WTC11 (cell line): Measurements from ENCODE around the gene ZNF609. TPM values are rescaled to one million over a fixed set of nuclear protein-coding genes. Genes with fewer than 3 reads are reported as not detected.

Source experiments
- ATAC-seq: fragments of 200-7000 bp; cut with Tn5 transposase; 2 replicates; pipeline ENCODE4 v1.10.0; 2021; ENCODE audit warnings: mild to moderate bottlenecking, moderate library complexity
- CTCF ChIA-PET: fragments of 300-600 bp; sonication (Branson Sonifier 250); formaldehyde crosslinking; loops from one replicate; lab custom pipeline; 2021; ENCODE audit warnings: antibody characterized with exemption; lab: Charles Lee
- POLR2A ChIA-PET: fragments of 350-600 bp; sonication (Branson Sonifier 250); formaldehyde crosslinking; loops from one replicate; lab custom pipeline; 2021; ENCODE audit warnings: antibody characterized with exemption; lab: Charles Lee
- DNase-seq: peaks from one replicate; pipeline ENCODE4 v3.0.0; 2021; ENCODE audit warnings: low spot score
- H3K27ac Mint-ChIP-seq: 2 replicates; pipeline ENCODE4 v1.8.0; 2021; ENCODE audit warnings: mixed read lengths
- H3K27me3 Mint-ChIP-seq: 2 replicates; pipeline ENCODE4 v1.8.0; 2021; ENCODE audit warnings: low read depth, mild to moderate bottlenecking, moderate library complexity, mixed read lengths
- H3K36me3 Mint-ChIP-seq: 2 replicates; pipeline ENCODE4 v1.8.0; 2021; ENCODE audit warnings: mixed read lengths
- H3K4me1 Mint-ChIP-seq: 2 replicates; pipeline ENCODE4 v1.8.0; 2022; ENCODE audit warnings: mixed read lengths
- H3K4me3 Mint-ChIP-seq: 2 replicates; pipeline ENCODE4 v1.8.0; 2021; ENCODE audit warnings: mild to moderate bottlenecking, moderate library complexity, mixed read lengths
- H3K9me3 Mint-ChIP-seq: 2 replicates; pipeline ENCODE4 v1.8.0; 2021; ENCODE audit warnings: mixed read lengths
- ATF1 ChIP-seq: sonication (generic); formaldehyde crosslinking; IDR thresholded peaks from 2 replicates; pipeline ENCODE4 v1.8.1; 2023; ENCODE audit warnings: mild to moderate bottlenecking, moderate library complexity, missing genetic modification reagents
- CREM ChIP-seq: sonication (generic); formaldehyde crosslinking; IDR thresholded peaks from 2 replicates; pipeline ENCODE4 v1.8.1; 2022; ENCODE audit warnings: mild to moderate bottlenecking, missing genetic modification reagents, moderate library complexity
- ELF4 ChIP-seq: sonication (generic); formaldehyde crosslinking; IDR thresholded peaks from 2 replicates; pipeline ENCODE4 v1.8.1; 2022; ENCODE audit warnings: low read depth, mild to moderate bottlenecking, moderate library complexity, missing genetic modification reagents
- HMGA2 ChIP-seq: fragments of 250-450 bp; sonication (Bioruptor Pico); IDR thresholded peaks from 2 replicates; pipeline ENCODE4 v1.4.0; 2021; ENCODE audit warnings: mild to moderate bottlenecking, moderate library complexity
- IRF2 ChIP-seq: sonication (generic); formaldehyde crosslinking; IDR thresholded peaks from 2 replicates; pipeline ENCODE4 v1.8.0; 2022; ENCODE audit warnings: low read depth, missing genetic modification reagents, borderline replicate concordance
- JUN ChIP-seq: sonication (generic); formaldehyde crosslinking; IDR thresholded peaks from 2 replicates; pipeline ENCODE4 v1.8.0; 2023; ENCODE audit warnings: mild to moderate bottlenecking, missing genetic modification reagents
- MYBL2 ChIP-seq: sonication (generic); formaldehyde crosslinking; IDR thresholded peaks from 2 replicates; pipeline ENCODE4 v1.8.1; 2023; ENCODE audit warnings: mild to moderate bottlenecking, moderate library complexity, missing genetic modification reagents
- NFYB ChIP-seq: sonication (generic); formaldehyde crosslinking; conservative IDR thresholded peaks from 2 replicates; pipeline ENCODE4 v1.8.0; 2022; ENCODE audit warnings: low read depth, missing genetic modification reagents
- OVOL2 ChIP-seq: fragments of 250-450 bp; sonication (Bioruptor Pico); IDR thresholded peaks from 2 replicates; pipeline ENCODE4 v1.9.0; 2021; ENCODE audit warnings: mild to moderate bottlenecking, borderline replicate concordance
- PRRX2 ChIP-seq: fragments of 250-450 bp; sonication (Bioruptor Pico); IDR thresholded peaks from 2 replicates; pipeline ENCODE4 v1.8.0; 2021; ENCODE audit warnings: mild to moderate bottlenecking
- SOX15 ChIP-seq: fragments of 250-450 bp; sonication (Bioruptor Pico); IDR thresholded peaks from 2 replicates; pipeline ENCODE4 v1.9.0; 2021; ENCODE audit warnings: mild to moderate bottlenecking
- TP53 ChIP-seq: sonication (generic); formaldehyde crosslinking; IDR thresholded peaks from 2 replicates; pipeline ENCODE4 v1.8.1; 2023; ENCODE audit warnings: mild to moderate bottlenecking, missing genetic modification reagents
- ZNF219 ChIP-seq: sonication (generic); formaldehyde crosslinking; IDR thresholded peaks from 2 replicates; pipeline ENCODE4 v1.8.0; 2023; ENCODE audit warnings: missing genetic modification reagents, mild to moderate bottlenecking, borderline replicate concordance
- ZNF423 ChIP-seq: fragments of 250-450 bp; sonication (Bioruptor Pico); IDR thresholded peaks from 2 replicates; pipeline ENCODE4 v2.1.2; 2022; ENCODE audit warnings: mild to moderate bottlenecking, moderate library complexity
- total RNA-seq: library from RNA; stranded (reverse); gene quantifications from 3 replicates; pipeline ENCODE4 v1.2.3, GENCODE V29; 2021
- TF ChIP-seq, protein P1 (sequence below): sonication (generic); formaldehyde crosslinking; IDR thresholded peaks from 2 replicates; pipeline ENCODE4 v1.8.1; 2022; ENCODE audit warnings: low read depth, mild to moderate bottlenecking, moderate library complexity, missing genetic modification reagents, borderline replicate concordance
- TF ChIP-seq, protein P2 (sequence below): fragments of 250-450 bp; sonication (Bioruptor Pico); IDR thresholded peaks from 2 replicates; pipeline ENCODE4 v1.9.0; 2021; ENCODE audit warnings: mild to moderate bottlenecking
- TF ChIP-seq, protein P3 (sequence below): sonication (generic); formaldehyde crosslinking; IDR thresholded peaks from 2 replicates; pipeline ENCODE4 v1.8.1; 2023; ENCODE audit warnings: mild to moderate bottlenecking, missing genetic modification reagents, moderate library complexity
- TF ChIP-seq, protein P4 (sequence below): sonication (generic); formaldehyde crosslinking; IDR thresholded peaks from 2 replicates; pipeline ENCODE4 v1.8.0; 2022; ENCODE audit warnings: mild to moderate bottlenecking, missing genetic modification reagents
- TF ChIP-seq, protein P5 (sequence below): sonication (generic); formaldehyde crosslinking; IDR thresholded peaks from 2 replicates; pipeline ENCODE4 v1.8.1; 2022; ENCODE audit warnings: mild to moderate bottlenecking, missing genetic modification reagents, moderate library complexity, borderline replicate concordance
- TF ChIP-seq, protein P6 (sequence below): sonication (generic); formaldehyde crosslinking; IDR thresholded peaks from 2 replicates; pipeline ENCODE4 v1.8.1; 2022; ENCODE audit warnings: low read depth, missing genetic modification reagents, borderline replicate concordance

Gene ZNF609
- total RNA-seq, 1 experiment from 2014 or later, result 47.4 TPM

DNA sequence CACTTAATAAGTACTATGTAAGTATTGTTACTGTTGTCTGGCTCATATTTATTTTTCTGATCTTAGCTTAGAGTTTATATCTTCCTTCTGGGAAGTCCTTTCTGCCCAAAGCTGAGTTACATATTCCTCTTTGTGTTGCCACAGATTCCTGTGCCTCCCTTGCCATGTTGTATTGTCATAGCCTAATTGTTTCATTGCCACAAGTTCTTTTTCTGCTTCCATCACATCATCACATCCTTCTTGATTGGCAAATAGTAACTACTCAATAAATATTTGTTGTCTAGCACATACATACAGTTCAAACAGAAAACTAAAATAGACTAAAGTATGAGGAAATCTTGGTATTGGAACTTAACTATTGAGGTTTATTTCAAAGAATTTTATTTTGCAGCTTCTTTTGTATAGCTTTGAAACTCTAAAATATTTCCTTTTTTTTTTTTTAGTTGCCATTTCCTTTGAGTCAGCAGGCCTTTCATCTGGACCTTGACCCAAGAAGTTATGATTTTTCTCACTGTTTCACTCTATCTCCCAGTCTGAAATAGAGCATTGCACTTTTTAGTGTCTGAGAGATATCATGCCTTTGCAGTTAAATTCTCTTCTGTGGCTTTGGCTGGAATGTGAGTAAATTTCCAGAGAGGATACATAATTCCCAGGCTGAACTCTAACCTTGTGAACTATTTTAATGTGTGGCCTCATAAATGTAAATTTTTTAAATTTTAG, 98.2 kb downstream of the ZNF609 start (continued):
- TF ChIP-seq, protein P1, sequence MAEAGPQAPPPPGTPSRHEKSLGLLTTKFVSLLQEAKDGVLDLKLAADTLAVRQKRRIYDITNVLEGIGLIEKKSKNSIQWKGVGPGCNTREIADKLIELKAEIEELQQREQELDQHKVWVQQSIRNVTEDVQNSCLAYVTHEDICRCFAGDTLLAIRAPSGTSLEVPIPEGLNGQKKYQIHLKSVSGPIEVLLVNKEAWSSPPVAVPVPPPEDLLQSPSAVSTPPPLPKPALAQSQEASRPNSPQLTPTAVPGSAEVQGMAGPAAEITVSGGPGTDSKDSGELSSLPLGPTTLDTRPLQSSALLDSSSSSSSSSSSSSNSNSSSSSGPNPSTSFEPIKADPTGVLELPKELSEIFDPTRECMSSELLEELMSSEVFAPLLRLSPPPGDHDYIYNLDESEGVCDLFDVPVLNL (CRISPR knock-in tag), result no peak

DNA sequence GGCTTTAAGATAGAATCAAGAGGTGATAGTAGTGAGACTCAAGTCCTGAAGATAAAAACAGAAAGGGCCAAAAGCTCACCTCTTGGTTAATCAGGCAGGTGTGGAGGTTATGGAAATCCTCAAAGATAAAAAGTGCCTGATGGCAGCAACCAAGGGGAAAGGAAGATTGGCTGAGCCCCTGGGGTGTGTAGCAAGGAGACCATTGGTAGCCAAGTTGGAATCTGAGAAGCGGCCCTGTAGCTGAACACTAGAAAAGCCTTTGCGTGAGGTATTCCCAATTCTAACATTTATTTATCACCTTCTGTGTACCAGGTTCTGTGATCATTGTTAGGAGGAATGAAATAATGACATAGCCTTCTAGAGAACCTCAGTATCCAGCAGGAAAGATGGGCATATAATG, 98.9 kb downstream of the ZNF609 start:
- Mint-ChIP-seq H3K9me3 (no peaks in the 10 kb centered on the region), H3K4me3 (no peak overlapping the region)
- CTCF ChIA-PET, result no interaction called here
- DNase-seq, result no peak
- TF ChIP-seq ZNF423 (no peak), MYBL2 (no peak), PRRX2 (CRISPR knock-in tag) (no peak), JUN (CRISPR knock-in tag) (no peak), TP53 (CRISPR knock-in tag) (no peak), ZNF219 (CRISPR knock-in tag) (no peak), OVOL2 (CRISPR knock-in tag) (no peak), HMGA2 (CRISPR knock-in tag) (no peak), SOX15 (CRISPR knock-in tag) (no peak)
- TF ChIP-seq, protein P2, sequence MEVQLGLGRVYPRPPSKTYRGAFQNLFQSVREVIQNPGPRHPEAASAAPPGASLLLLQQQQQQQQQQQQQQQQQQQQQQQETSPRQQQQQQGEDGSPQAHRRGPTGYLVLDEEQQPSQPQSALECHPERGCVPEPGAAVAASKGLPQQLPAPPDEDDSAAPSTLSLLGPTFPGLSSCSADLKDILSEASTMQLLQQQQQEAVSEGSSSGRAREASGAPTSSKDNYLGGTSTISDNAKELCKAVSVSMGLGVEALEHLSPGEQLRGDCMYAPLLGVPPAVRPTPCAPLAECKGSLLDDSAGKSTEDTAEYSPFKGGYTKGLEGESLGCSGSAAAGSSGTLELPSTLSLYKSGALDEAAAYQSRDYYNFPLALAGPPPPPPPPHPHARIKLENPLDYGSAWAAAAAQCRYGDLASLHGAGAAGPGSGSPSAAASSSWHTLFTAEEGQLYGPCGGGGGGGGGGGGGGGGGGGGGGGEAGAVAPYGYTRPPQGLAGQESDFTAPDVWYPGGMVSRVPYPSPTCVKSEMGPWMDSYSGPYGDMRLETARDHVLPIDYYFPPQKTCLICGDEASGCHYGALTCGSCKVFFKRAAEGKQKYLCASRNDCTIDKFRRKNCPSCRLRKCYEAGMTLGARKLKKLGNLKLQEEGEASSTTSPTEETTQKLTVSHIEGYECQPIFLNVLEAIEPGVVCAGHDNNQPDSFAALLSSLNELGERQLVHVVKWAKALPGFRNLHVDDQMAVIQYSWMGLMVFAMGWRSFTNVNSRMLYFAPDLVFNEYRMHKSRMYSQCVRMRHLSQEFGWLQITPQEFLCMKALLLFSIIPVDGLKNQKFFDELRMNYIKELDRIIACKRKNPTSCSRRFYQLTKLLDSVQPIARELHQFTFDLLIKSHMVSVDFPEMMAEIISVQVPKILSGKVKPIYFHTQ, result no peak
- TF ChIP-seq, protein P3, sequence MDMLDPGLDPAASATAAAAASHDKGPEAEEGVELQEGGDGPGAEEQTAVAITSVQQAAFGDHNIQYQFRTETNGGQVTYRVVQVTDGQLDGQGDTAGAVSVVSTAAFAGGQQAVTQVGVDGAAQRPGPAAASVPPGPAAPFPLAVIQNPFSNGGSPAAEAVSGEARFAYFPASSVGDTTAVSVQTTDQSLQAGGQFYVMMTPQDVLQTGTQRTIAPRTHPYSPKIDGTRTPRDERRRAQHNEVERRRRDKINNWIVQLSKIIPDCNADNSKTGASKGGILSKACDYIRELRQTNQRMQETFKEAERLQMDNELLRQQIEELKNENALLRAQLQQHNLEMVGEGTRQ (CRISPR knock-in tag), result no peak
- TF ChIP-seq, protein P4, sequence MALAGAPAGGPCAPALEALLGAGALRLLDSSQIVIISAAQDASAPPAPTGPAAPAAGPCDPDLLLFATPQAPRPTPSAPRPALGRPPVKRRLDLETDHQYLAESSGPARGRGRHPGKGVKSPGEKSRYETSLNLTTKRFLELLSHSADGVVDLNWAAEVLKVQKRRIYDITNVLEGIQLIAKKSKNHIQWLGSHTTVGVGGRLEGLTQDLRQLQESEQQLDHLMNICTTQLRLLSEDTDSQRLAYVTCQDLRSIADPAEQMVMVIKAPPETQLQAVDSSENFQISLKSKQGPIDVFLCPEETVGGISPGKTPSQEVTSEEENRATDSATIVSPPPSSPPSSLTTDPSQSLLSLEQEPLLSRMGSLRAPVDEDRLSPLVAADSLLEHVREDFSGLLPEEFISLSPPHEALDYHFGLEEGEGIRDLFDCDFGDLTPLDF (CRISPR knock-in tag), result no peak
- TF ChIP-seq, protein P5, sequence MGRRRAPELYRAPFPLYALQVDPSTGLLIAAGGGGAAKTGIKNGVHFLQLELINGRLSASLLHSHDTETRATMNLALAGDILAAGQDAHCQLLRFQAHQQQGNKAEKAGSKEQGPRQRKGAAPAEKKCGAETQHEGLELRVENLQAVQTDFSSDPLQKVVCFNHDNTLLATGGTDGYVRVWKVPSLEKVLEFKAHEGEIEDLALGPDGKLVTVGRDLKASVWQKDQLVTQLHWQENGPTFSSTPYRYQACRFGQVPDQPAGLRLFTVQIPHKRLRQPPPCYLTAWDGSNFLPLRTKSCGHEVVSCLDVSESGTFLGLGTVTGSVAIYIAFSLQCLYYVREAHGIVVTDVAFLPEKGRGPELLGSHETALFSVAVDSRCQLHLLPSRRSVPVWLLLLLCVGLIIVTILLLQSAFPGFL (CRISPR knock-in tag), result no peak
- TF ChIP-seq, all 79 proteins: peak for 0
- POLR2A ChIA-PET, result interaction anchor here (1.0 kb wide), 1 partner anchor 37 kb away, joined by 3 read pairs; no protein-coding TSS in a partner anchor
- no peak for ATAC-seq
- Mint-ChIP-seq H3K36me3 (no peaks in the 10 kb centered on the region; the same call in 1 of the 2 replicates), H3K4me1 (peaks cover 14% of the 10 kb centered on the region), H3K27me3 (no peaks in the 10 kb centered on the region), H3K27ac (no peak overlapping the region)

DNA sequence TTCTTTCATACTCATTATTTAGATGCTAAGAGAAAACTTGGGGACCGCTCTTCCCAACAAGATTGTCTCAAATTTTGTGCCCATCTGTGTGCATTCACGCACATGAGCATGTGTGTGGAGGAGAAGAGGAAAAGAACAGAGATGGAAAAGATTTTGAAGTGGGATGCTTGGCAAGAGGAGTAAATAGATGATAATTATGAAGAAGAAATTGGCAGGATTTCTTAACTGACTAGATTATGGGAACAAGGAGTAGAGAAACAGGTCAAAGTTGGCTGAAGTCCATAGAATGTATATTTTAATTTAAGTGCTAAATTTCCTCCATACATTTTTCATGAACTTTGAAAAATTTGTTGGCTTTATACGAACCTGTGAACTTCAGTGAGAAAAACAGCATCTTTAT, 100.1 kb downstream of the ZNF609 start:
- H3K4me3 Mint-ChIP-seq, result no peak overlapping the region
- H3K27ac Mint-ChIP-seq, result no peak overlapping the region
- ChIA-PET POLR2A (interaction anchor here (0.6 kb wide), 1 partner anchor 86 kb away, joined by 3 read pairs; no protein-coding TSS in a partner anchor), CTCF (no interaction called here)
- H3K27me3 Mint-ChIP-seq, result no peaks in the 10 kb centered on the region
- no peak for DNase-seq
- H3K4me1 Mint-ChIP-seq, result peaks cover 19% of the 10 kb centered on the region
- peaks cover 2% of the 10 kb centered on the region; the same call in 1 of the 2 replicates for H3K36me3 Mint-ChIP-seq
- H3K9me3 Mint-ChIP-seq, result no peaks in the 10 kb centered on the region
- TF ChIP-seq, protein P6, sequence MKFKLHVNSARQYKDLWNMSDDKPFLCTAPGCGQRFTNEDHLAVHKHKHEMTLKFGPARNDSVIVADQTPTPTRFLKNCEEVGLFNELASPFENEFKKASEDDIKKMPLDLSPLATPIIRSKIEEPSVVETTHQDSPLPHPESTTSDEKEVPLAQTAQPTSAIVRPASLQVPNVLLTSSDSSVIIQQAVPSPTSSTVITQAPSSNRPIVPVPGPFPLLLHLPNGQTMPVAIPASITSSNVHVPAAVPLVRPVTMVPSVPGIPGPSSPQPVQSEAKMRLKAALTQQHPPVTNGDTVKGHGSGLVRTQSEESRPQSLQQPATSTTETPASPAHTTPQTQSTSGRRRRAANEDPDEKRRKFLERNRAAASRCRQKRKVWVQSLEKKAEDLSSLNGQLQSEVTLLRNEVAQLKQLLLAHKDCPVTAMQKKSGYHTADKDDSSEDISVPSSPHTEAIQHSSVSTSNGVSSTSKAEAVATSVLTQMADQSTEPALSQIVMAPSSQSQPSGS (CRISPR knock-in tag), result no peak
- no peak for TF ChIP-seq NFYB (CRISPR knock-in tag)
- no peak for TF ChIP-seq CREM (CRISPR knock-in tag)
- TF ChIP-seq ATF1 (CRISPR knock-in tag), result no peak
- TF ChIP-seq, protein P1 (CRISPR knock-in tag), result no peak
- TF ChIP-seq ELF4 (CRISPR knock-in tag), result no peak
- TF ChIP-seq IRF2 (CRISPR knock-in tag), result no peak
- no peak for ATAC-seq
